KG1 (cell line): ENCODE results near the gene GSDMA.
"Not testable (repeated sequence)": the region's sequence is repeated elsewhere in the genome, so short reads cannot be mapped to it uniquely, and the experiment has no call there.

ENCODE experiments used
- DNase-seq: peaks from one replicate; lab custom pipeline; 2025; lab: John Stamatoyannopoulos, UW

Gene GSDMA

DNA sequence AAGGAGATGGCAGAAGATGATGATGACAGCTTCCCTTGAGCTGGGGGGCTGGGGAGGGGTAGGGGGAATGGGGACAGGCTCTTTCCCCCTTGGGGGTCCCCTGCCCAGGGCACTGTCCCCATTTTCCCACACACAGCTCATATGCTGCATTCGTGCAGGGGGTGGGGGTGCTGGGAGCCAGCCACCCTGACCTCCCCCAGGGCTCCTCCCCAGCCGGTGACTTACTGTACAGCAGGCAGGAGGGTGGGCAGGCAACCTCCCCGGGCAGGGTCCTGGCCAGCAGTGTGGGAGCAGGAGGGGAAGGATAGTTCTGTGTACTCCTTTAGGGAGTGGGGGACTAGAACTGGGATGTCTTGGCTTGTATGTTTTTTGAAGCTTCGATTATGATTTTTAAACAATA, 34.7 kb downstream of the GSDMA start:
- DNase-seq: no peak

DNA sequence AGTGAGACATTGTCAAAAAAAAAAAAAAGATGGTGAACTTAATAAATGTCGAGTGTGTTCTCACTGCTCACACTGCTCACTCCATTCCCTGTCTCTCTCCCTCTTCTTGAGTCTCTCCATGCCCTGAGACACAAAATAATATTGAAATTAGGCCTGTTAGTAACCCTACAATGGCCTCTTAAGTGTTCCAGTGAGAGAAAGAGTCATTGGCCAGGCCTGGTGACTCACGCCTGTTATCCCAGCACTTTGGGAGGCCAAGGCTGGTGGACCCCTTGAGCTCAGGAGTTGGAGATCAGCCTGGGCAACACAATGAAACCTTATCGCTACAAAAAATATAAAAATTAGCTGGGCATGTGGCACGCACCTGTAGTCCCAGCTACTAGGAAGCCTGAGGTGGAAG, 36.3 kb downstream of the GSDMA start:
- DNase-seq: no peak

DNA sequence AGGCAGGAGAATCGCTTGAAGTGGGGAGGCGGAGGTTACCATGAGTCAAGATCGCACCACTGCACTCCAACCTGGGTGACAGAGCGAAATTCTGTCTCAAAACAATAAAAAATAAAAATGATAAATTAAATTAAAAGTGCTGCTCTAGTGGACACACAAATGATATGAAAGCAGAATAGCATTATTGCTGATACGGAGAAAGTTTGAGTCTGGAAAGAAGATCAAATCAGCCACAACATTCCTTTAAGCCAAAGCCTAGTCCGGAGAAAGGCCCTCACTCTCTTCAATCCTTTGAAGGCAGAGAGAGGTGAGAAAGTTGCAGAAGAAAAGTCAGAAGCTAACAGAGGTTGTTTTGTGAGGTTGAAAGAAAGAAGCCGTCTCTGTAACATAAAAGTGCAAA, 37.4 kb downstream of the GSDMA start:
- no peak for DNase-seq

DNA sequence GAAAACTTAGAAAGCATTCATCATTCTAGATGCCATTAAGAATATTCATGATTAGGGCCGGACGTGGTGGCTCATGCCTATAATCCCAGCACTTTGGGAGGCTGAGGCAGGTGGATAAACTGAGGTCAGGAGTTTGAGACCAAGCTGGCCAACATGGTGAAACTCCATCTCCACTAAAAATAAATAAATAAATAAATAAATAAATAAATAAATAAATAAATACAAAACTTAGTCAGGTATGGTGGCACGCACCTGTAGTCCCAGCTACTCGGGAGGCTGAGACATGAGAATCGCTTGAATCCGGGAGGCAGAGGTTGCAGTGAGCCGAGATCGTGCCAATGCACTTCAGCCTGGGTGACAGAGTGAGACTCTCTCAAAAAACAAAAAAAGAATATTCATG, 38.5 kb downstream of the GSDMA start:
- not testable (repeated sequence) for DNase-seq

DNA sequence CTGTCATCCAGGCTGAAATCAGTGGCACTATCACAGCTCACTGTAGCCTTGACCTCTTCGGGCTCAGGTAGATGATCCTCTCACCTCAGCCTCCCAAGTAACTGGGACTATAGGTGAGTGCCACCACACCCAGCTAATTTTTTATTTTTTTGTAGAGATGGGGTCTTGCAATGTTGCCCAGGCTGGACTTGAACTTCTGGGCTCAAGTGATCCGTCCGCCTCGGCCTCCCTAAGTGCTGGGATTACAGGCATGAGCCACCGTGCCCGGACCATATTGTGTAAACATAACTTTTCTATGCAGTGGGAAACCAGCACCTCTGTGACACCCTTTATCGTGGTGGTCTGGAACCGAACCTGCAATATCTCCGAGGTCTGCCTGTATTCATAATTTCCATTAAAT, 41.3 kb downstream of the GSDMA start:
- no peak for DNase-seq

DNA sequence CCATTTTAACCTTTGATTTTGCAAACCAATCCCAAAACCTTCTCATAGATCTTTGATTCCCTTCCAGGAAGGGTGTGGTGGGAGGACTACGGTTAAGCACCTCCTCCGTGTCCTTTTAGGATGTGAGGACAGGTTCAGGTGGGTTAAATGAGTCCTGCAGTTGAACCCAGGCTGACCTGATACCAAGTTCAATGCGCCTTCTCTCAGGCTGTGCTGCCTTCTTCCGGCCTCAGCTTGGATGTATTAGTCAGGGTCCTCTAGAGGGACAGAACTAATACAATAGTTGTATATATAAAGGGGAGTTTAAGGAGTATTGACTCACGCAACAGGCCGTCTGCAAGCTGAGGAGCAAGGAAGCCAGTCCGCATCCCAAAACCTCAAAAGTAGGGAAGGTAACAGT, 41.9 kb downstream of the GSDMA start:
- DNase-seq: no peak

DNA sequence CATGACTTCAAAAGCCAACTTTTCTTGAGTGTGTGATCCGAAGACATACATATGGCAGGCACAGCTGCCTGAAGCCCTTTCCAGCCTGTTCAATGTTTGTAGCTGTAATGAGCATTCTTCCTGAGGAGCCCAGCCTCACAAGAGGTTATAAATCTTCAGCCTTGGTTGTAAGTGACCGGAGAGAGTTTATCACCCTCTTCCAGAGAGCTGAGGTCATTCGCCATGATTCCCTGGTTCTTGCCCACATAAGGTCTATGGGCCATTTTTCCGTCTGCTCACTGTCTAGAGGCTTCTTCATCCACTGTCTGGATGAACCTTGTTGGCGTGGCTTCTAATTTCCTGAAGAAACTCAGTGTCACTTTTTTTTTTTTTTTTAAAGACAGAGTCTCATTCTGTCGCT, 42.7 kb downstream of the GSDMA start:
- no peak for DNase-seq

DNA sequence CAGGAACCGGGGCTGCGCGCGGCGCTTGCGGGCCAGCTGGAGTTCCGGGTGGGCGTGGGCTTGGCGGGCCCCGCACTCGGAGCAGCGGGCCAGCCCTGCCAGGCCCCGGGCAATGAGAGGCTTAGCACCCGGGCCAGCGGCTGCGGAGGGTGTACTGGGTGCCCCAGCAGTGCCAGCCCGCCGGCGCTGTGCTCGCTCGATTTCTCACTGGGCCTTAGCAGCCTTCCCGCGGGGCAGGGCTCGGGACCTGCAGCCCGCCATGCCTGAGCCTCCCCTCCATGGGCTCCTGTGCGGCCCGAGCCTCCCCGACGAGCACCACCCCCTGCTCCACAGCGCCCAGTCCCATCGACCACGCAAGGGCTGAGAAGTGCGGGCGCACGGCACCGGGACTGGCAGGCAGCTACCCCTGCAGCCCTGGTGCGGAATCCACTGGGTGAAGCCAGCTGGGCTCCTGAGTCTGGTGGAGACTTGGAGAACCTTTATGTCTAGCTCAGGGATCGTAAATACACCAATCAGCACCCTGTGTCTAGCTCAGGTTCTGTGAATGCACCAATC, 48.2 kb downstream of the GSDMA start:
- not testable (repeated sequence) for DNase-seq

DNA sequence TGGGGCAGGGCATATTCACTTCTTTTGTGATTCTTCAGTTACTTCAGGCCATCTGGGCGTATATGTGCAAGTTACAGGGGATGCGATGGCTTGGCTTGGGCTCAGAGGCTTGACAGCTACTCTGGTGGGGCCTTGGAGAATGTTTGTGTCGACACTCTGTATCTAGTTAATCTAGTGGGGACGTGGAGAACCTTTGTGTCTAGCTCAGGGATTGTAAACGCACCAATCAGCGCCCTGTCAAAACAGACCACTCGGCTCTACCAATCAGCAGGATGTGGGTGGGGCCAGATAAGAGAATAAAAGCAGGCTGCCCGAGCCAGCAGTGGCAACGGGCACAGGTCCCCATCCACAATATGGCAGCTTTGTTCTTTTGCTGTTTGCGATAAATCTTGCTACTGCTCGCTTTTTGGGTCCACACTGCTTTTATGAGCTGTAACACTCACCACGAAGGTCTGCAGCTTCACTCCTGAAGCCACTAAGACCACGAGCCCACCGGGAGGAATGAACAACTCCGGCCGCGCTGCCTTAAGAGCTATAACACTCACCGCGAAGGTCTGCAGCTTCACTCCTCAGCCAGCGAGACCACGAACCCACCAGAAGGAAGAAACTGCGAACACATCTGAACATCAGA, 49.3 kb downstream of the GSDMA start:
- DNase-seq: not testable (repeated sequence)

DNA sequence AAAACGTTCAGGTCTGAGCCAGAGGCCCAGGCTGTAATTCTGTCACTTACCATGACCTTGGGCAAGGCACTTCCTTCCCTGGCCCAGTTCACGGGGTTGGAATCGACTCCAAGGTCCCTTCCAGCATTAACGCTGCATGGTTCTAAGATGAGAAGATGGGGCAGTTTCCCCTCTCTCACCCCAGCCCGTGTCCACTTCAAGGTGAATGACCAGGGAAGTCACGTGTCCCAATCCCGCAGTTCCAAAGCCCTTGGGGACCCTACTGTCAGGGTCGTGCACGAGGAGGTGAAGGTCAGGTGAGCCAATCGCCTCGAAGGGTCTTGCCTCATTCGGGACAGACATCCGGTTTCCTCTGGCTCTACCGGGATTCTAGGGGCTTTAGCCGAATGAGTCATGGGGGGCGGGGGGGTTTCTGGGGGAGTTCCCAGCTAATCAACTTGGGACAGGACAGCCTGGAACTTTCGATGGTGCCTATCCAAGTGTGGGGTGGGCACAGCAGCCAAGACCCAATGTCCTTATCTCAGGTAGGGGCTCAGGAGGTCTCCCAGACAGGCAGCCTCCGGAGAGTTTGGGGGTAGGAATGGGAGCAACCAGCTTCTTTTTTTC, 51.7 kb downstream of the GSDMA start:
- DNase-seq: no peak

DNA sequence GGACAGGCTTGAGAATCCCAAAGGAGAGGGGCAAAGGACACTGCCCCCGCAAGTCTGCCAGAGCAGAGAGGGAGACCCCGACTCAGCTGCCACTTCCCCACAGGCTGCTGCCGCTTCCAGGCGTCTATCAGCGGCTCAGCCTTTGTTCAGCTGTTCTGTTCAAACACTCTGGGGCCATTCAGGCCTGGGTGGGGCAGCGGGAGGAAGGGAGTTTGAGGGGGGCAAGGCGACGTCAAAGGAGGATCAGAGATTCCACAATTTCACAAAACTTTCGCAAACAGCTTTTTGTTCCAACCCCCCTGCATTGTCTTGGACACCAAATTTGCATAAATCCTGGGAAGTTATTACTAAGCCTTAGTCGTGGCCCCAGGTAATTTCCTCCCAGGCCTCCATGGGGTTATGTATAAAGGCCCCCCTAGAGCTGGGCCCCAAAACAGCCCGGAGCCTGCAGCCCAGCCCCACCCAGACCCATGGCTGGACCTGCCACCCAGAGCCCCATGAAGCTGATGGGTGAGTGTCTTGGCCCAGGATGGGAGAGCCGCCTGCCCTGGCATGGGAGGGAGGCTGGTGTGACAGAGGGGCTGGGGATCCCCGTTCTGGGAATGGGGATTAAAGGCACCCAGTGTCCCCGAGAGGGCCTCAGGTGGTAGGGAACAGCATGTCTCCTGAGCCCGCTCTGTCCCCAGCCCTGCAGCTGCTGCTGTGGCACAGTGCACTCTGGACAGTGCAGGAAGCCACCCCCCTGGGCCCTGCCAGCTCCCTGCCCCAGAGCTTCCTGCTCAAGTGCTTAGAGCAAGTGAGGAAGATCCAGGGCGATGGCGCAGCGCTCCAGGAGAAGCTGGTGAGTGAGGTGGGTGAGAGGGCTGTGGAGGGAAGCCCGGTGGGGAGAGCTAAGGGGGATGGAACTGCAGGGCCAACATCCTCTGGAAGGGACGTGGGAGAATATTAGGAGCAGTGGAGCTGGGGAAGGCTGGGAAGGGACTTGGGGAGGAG, 52.5 kb downstream of the GSDMA start, which contains the start of gene CSF3:
TSS of gene CSF3 (plus strand) at position 436 of the 993 bp plus-strand sequence. CDS start at position 471, 35 bp downstream.
- DNase-seq: no peak

DNA sequence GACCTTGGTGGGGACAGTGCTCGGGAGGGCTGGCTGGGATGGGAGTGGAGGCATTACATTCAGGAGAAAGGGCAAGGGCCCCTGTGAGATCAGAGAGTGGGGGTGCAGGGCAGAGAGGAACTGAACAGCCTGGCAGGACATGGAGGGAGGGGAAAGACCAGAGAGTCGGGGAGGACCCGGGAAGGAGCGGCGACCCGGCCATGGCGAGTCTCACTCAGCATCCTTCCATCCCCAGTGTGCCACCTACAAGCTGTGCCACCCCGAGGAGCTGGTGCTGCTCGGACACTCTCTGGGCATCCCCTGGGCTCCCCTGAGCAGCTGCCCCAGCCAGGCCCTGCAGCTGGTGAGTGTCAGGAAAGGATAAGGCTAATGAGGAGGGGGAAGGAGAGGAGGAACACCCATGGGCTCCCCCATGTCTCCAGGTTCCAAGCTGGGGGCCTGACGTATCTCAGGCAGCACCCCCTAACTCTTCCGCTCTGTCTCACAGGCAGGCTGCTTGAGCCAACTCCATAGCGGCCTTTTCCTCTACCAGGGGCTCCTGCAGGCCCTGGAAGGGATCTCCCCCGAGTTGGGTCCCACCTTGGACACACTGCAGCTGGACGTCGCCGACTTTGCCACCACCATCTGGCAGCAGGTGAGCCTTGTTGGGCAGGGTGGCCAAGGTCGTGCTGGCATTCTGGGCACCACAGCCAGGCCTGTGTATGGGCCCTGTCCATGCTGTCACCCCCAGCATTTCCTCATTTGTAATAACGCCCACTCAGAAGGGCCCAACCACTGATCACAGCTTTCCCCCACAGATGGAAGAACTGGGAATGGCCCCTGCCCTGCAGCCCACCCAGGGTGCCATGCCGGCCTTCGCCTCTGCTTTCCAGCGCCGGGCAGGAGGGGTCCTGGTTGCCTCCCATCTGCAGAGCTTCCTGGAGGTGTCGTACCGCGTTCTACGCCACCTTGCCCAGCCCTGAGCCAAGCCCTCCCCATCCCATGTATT, 53.5 kb downstream of the GSDMA start:
- DNase-seq: no peak

DNA sequence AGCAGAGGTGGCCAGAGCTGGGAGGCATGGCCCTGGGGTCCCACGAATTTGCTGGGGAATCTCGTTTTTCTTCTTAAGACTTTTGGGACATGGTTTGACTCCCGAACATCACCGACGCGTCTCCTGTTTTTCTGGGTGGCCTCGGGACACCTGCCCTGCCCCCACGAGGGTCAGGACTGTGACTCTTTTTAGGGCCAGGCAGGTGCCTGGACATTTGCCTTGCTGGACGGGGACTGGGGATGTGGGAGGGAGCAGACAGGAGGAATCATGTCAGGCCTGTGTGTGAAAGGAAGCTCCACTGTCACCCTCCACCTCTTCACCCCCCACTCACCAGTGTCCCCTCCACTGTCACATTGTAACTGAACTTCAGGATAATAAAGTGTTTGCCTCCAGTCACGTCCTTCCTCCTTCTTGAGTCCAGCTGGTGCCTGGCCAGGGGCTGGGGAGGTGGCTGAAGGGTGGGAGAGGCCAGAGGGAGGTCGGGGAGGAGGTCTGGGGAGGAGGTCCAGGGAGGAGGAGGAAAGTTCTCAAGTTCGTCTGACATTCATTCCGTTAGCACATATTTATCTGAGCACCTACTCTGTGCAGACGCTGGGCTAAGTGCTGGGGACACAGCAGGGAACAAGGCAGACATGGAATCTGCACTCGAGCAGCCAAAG, 54.7 kb downstream of the GSDMA start:
- no peak for DNase-seq

DNA sequence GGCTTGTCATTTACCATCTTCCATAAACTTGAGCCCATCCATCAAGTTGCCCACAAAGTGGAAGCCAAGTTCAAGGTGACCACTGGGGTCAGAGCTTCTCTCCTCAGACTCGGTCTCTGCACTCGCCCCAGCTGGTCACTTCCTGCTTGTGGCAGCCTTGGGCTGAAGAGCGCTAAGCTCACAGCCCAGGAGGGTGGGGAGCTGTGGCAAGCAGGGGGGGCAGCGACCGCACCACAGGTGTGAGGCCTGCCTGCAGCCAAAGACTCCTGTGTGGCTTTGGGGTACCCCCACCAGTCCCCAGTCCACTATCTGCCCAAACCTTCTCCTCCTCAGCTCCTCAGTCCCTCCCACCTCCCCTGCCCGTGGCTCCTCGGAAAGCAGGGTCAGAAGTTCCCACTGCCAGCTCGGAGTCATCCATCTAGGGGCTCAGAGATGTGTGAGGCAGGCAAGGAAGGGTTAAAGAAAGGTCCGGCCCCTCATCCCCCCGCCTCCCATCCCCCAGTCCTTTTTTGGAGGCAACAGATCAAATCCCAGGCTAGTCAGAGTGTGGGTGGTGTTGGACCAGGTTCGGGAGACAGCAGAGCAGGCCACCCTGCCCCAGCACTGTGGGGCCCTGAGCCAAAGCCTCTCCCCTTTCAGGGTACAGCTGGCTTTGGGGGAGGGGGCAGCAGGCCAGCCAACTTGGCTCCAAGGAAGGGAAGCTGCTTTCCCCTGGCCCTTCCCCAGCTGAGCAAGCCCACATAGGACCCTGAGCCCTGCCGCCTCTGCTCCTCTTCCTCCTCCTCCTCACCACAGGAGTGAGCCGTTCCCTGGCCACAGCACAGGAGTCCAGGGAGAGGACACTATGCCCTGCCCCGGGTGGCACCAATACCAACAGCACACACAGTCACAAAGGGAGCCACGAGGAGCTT, 55.7 kb downstream of the GSDMA start:
- no peak for DNase-seq

DNA sequence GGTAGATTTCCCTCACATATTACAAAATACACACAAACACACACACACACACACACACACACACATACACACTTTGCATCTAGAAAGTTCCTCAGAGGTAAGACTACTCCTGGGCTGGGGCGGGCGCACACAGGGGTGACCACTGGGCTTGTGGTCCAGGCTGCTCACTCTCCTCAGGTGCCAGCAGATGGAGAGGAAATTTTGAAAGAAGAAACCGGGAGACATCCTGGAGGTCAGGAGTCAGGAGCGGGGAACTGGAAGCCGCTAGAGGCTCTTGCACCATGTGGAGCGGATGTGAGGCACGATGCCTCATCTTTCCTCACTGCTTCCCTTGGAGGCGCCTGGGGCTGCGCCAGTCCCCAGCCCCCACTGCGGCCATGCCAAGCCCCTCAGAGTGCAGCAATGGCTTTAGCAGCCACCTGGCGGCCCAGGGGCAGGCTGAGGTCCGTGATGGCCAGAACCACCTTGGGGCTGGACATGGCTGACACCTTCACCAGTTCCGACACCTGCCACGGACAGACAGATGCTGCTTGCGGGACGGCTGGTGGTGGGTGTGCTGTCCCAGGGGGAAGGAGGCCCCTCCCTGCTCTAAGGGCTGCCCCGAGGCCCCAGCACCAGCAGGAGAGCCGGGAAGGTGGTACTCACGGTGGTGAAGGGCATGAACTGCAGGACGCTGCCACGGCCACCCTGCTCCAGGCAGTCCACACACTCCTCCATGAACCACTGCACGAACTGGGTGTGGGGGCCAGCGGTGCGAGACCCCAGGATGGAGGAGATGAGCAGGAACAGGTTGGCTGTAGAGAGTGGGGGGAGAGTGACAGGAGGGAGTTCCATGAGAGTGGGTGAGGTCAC, 56.6 kb downstream of the GSDMA start:
- DNase-seq: no peak

DNA sequence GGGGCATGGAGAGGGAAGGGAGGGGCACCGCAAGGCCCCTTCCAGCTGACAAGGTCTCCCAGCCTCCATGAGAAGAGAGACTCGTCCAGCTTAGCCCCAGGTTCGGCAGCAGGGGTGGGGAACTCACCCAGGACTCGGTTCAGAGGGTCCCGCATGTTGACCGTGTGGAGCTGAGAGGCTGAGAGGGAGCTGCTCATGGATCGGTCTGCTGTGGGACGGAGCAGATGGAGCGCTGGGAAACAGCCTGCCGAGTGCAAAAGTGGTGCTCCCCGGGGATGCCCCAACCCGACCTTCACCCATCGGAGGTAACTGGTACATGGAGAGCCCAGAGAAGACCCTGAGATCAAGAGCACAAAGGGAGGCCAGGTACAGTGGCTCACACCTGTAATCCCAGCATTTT, 57.3 kb downstream of the GSDMA start:
- no peak for DNase-seq

DNA sequence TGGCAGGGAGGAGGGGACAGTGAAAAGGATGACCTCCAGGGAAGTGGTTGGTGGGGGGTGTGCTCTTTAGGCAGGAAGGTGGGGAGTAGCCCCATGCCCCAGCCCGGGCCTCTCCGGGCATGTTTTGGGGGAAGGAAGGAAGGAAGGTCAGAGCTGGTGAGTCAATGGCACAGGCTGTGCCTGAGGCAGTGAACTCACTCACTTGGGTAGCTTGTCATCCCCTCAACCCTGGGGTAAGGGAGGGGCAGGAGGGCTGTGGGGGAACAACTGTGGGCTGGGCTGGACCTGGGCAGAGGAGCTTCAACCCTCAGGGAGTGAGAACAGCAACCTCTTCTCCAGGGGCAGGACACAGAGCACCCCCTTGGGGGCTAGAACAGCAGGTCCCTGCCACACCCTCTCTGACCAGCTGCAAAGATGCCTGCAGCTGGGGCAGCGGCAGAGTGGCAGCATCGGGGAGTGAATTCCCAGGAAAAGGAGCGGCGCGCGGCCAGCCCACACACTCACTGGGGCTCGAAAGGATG, 58.7 kb downstream of the GSDMA start:
- DNase-seq: no peak

DNA sequence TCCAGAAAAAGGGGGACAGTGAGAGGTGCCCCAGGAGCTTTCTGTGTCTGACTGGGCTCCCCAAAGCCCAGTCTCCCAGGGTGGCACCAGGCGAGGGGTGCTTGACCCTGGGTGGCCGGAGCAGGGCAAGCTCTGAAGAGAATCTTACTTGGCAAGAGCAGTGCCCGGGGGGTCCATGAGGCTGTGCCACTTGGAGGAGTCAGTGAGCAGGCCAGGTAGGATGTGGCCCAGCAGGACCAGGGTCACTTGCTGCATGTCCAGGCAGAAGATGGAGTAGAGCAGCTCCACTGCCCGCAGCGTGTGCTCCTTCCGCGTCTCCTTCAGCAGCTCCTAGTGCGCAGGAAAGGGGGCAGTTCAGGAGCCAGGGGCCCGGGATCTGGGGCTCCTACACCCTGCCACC, 59.7 kb downstream of the GSDMA start:
- DNase-seq: no peak
